C4-2B (cell line): Measurements from ENCODE around the gene ZMYND11.

ENCODE experiments used
- H3K27ac ChIP-seq: fragments of 450-650 bp; 2 replicates; pipeline ENCODE4 v1.5.1; 2017
- ZFX ChIP-seq: fragments of 450-650 bp; IDR thresholded peaks from 2 replicates; pipeline ENCODE4 v1.6.1; 2017
- TF ChIP-seq, protein P1 (sequence below): fragments of 450-650 bp; conservative IDR thresholded peaks from 2 replicates; pipeline ENCODE4 v1.5.1; 2017; ENCODE audit warnings: mild to moderate bottlenecking

ZMYND11 gene

DNA sequence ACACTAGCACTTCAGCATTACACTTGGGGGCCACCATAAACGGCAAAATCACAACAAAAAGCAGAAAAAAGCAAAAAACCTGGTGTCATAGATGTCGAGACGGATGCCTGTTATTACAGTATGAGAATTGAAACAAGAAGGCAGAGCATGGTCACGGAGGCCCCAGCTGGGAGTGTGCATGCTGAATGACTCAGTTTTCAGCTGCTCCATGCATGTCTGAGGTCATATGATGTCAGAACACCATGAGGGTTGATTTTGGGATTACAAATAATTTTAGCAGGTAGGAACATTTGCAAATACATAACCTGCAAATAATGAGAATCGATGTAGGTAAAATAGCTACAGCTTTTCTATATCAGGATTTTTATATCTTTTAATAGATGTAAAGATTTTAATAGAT, 19.1 kb downstream of the ZMYND11 start:
- H3K27ac ChIP-seq, result no peak overlapping the region
- TF ChIP-seq, protein P1, sequence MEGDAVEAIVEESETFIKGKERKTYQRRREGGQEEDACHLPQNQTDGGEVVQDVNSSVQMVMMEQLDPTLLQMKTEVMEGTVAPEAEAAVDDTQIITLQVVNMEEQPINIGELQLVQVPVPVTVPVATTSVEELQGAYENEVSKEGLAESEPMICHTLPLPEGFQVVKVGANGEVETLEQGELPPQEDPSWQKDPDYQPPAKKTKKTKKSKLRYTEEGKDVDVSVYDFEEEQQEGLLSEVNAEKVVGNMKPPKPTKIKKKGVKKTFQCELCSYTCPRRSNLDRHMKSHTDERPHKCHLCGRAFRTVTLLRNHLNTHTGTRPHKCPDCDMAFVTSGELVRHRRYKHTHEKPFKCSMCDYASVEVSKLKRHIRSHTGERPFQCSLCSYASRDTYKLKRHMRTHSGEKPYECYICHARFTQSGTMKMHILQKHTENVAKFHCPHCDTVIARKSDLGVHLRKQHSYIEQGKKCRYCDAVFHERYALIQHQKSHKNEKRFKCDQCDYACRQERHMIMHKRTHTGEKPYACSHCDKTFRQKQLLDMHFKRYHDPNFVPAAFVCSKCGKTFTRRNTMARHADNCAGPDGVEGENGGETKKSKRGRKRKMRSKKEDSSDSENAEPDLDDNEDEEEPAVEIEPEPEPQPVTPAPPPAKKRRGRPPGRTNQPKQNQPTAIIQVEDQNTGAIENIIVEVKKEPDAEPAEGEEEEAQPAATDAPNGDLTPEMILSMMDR, result no peak
- TF ChIP-seq ZFX, result no peak

DNA sequence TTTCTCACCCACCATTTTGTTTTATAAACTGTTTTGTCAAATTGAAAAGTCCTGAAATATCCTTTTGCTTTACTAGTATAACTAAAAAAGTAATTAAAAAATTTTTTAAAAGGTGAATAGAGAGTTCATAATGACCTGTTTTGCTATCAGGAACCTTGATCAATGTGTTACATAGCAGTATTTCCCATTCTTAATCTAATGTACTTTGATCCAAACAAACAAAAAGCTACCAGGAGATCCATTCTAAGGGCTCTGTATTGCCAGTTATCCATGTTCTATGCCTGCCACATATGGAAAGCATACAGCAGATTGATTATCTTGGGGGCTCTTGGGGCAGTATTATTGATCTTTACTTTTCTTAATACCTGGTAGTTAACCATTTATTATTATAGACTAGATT, 32.1 kb downstream of the ZMYND11 start:
- no peak for TF ChIP-seq ZFX
- TF ChIP-seq, protein P1, result no peak
- H3K27ac ChIP-seq, result no peak overlapping the region

DNA sequence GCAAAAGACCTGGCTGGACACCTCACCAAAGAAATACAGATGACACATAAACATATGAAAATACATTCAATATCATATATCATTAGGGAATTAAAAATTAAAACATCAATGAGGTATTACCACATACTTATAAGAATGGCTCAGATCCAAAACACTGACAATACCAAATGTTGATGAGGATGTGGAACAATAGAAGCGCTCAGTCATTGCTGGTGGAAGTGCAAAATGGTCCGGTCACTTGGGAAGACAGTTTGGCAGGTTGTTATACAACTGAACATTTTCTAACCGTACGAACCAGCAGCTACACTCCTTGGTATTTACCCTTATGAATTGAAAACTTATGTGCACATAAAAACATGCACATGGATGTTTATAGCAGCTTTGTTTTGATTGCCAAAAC, 38.5 kb downstream of the ZMYND11 start:
- TF ChIP-seq, protein P1, result no peak
- no peak for TF ChIP-seq ZFX
- no peak overlapping the region for H3K27ac ChIP-seq

GRCh38 chr10:176677-177076, 41.4 kb downstream of the ZMYND11 start:
- H3K27ac ChIP-seq, result no peak overlapping the region
- TF ChIP-seq, protein P1, result no peak
- TF ChIP-seq ZFX, result no peak

GRCh38 chr10:178208-178607, 43.0 kb downstream of the ZMYND11 start:
- TF ChIP-seq, protein P1, result peak; percentile 72
- TF ChIP-seq ZFX, result no peak

GRCh38 chr10:178723-179122, 43.5 kb downstream of the ZMYND11 start:
- H3K27ac ChIP-seq, result no peak overlapping the region
- TF ChIP-seq ZFX, result no peak
- TF ChIP-seq, protein P1, result no peak

More at GRCh38 chr10:178208-178607, 43.0 kb downstream of the ZMYND11 start:
- H3K27ac ChIP-seq, result no peak overlapping the region

GRCh38 chr10:182441-183201, 47.4 kb downstream of the ZMYND11 start:
- H3K27ac ChIP-seq, result no peak overlapping the region
- TF ChIP-seq, protein P1, result no peak
- no peak for TF ChIP-seq ZFX
